Gastrocnemius medialis (tissue), 4 donors: ENCODE results near the gene MAP1LC3B2. TPM values are rescaled to one million over a fixed set of nuclear protein-coding genes. Genes with fewer than 3 reads are reported as not detected.

Source experiments
- ATAC-seq, 2 donors: fragments of 150-250 bp; one replicate each; pipeline ENCODE4 v1.9.1; 2016
- DNase-seq, 2 donors: peaks; one replicate each; pipeline ENCODE4 v3.0.0-alpha.2; 2019
- H3K27ac ChIP-seq, 4 donors: fragments of 200-600 bp; sonication (generic); 1 replicate in 1 of 4; 2 replicates in 3 of 4; pipeline ENCODE4 v1.5.1; 2016 to 2018; ENCODE audit warnings: mild to moderate bottlenecking in 2 of 4, moderate library complexity in 1 of 4
- H3K27me3 ChIP-seq, 3 donors: fragments of 200-600 bp; sonication (generic) in 2 of 3; 1 replicate in 1 of 3; 2 replicates in 2 of 3; pipeline versions ENCODE4 v1.5.1 to v1.6.0; 2016 to 2019; ENCODE audit warnings: mild to moderate bottlenecking in 1 of 3, moderate library complexity in 1 of 3
- H3K36me3 ChIP-seq, 2 donors: fragments of 200-600 bp; sonication (generic) in 1 of 2; one replicate each; pipeline ENCODE4 v1.5.1; 2017 to 2018
- H3K4me1 ChIP-seq, 2 donors: fragments of 200-600 bp; sonication (generic) in 1 of 2; one replicate each; pipeline ENCODE4 v1.5.1; 2016 to 2017; ENCODE audit warnings: mild to moderate bottlenecking in 2 of 2
- H3K4me3 ChIP-seq, 4 donors: fragments of 200-600 bp; sonication (generic) in 3 of 4; 1 replicate in 1 of 4; 2 replicates in 3 of 4; pipeline ENCODE4 v1.5.1; 2016 to 2019; ENCODE audit warnings: mild to moderate bottlenecking in 2 of 4
- H3K9me3 ChIP-seq, 3 donors: fragments of 200-600 bp; sonication (generic) in 2 of 3; 1 replicate in 1 of 3; 2 replicates in 2 of 3; pipeline ENCODE4 v1.5.1; 2016 to 2019
- POLR2A ChIP-seq, 2 donors: fragments of 450-650 bp; IDR thresholded peaks; one replicate each; pipeline ENCODE4 v1.6.1; 2017; ENCODE audit warnings: antibody characterized with exemption in 2 of 2, mild to moderate bottlenecking in 2 of 2, moderate library complexity in 2 of 2
- in situ Hi-C, 4 donors: fragments of 200-750 bp; cut with MboI; loops; one replicate each; pipeline versions ENCODE4 v1.15.0 to v1.8.0; 2017; ENCODE audit warnings: low sequenced_read_pairs in 4 of 4
- intact Hi-C: fragments of 100-400 bp; cut with DNase I; formaldehyde crosslinking; loops from one replicate; pipeline ENCODE4 v1.15.1; 2023; ENCODE audit warnings: low total_unique reads
- total RNA-seq, 4 donors: library from RNA; depleted of rRNA; stranded (reverse); fragments of >200 nt; gene quantifications; one replicate each; pipeline versions ENCODE4 v1.1.0 to v1.2.3, GENCODE V29; 2016
- TF ChIP-seq, protein P1 (sequence below), 5 experiments: fragments of 450-650 bp in 3 of 5; fragments of 200-600 bp in 2 of 5; sonication (generic) in 2 of 5; IDR thresholded peaks in 4 of 5; conservative IDR thresholded peaks in 1 of 5; 1 replicate in 4 of 5; 2 replicates in 1 of 5; pipeline ENCODE4 v1.5.1; 2016 to 2019; ENCODE audit warnings: antibody characterized with exemption in 5 of 5, mild to moderate bottlenecking in 3 of 5, moderate library complexity in 3 of 5

The MAP1LC3B2 gene
- total RNA-seq, 4 donors from 2014 or later = 0.68 to 2.5 (median 1.4) TPM

DNA sequence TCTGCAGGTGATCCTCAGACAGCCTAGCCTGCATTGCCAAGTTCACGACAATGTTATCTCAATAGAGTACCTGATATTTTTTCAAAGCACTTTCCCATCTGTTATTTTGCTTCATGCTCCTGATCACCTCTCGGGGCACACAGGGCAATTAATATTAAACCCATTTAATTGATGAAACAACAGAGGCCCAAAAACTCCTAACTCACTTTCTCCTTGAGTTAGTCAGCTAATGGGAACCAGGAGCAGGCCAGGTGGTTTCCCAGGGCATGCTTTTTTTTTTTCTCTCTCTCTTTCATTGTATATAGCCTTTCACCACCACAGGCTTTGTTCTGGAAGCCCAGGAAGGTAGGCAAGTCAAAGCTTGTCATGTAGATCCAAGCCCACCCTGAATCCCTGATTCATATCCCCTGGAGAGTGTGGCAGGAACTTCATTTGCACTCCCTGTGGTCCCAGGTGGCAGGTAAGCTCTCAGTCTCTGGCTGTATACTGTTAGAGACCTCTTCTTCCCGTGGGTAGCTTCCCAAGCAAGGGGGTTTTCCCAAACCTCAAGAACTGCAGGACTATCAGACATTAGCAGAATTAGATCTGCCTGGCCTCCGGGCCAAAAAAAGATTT lies 41.6 kb upstream of the MAP1LC3B2 start:
- Histone ChIP-seq H3K36me3 (no peaks in the 10 kb centered on the region), H3K9me3 (no peaks in the 10 kb centered on the region), H3K4me3 (no peak overlapping the region), H3K27ac (no peak overlapping the region), H3K4me1 (no peaks in the 10 kb centered on the region), H3K27me3 (peaks cover 0 to 2% (median 0%) of the 10 kb centered on the region in 3 donors)
- intact Hi-C loops = no loop called here
- in situ Hi-C loops = no loop called here
- TF ChIP-seq POLR2A (IDR thresholded peaks at IDR 0.05) = no peak
- TF ChIP-seq, protein P1, sequence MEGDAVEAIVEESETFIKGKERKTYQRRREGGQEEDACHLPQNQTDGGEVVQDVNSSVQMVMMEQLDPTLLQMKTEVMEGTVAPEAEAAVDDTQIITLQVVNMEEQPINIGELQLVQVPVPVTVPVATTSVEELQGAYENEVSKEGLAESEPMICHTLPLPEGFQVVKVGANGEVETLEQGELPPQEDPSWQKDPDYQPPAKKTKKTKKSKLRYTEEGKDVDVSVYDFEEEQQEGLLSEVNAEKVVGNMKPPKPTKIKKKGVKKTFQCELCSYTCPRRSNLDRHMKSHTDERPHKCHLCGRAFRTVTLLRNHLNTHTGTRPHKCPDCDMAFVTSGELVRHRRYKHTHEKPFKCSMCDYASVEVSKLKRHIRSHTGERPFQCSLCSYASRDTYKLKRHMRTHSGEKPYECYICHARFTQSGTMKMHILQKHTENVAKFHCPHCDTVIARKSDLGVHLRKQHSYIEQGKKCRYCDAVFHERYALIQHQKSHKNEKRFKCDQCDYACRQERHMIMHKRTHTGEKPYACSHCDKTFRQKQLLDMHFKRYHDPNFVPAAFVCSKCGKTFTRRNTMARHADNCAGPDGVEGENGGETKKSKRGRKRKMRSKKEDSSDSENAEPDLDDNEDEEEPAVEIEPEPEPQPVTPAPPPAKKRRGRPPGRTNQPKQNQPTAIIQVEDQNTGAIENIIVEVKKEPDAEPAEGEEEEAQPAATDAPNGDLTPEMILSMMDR (IDR thresholded peaks at IDR 0.05 in 4 of 5, conservative IDR thresholded peaks at IDR 0.05 in 1 of 5) = no peak
- no peak for ATAC-seq
- no peak for DNase-seq

DNA sequence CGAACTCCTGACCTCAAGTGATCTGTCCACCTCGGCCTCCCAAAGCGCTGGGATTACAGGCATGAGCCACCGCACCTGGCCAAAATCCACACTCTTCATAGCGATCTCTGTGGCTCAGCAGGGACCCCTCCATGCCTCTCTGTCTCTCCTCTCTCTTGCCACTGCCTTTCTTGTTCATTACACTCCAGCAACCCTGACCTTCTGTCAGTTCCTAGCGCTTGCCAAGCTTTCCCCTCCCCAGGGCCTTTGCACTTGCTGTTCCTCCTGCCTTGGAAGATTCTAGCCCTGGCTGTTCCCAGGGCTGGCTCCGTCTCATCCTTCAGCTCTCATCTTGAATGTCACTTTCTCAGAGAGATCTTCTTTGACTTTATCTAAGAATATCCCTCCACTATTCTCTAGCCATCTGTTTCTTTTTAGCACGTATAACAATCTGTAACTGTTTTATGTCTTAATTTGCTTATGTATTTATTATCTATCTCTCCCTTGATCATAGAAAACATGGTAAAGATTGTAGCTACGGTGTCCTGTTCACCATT lies 38.9 kb upstream of the MAP1LC3B2 start:
- in situ Hi-C loops = no loop called here
- TF ChIP-seq, protein P1 (IDR thresholded peaks at IDR 0.05 in 4 of 5, conservative IDR thresholded peaks at IDR 0.05 in 1 of 5) = no peak
- no peak for TF ChIP-seq POLR2A (IDR thresholded peaks at IDR 0.05)
- no peak overlapping the region for H3K27ac ChIP-seq
- H3K4me1 ChIP-seq = peaks cover under 1 to 2% of the 10 kb centered on the region in 2 donors
- no peaks in the 10 kb centered on the region for H3K36me3 ChIP-seq
- no peak overlapping the region for H3K4me3 ChIP-seq
- ATAC-seq (no peak), DNase-seq (no peak)
- intact Hi-C loops = no loop called here
- no peaks in the 10 kb centered on the region for H3K9me3 ChIP-seq
- H3K27me3 ChIP-seq = peaks cover 0 to 2% (median 0%) of the 10 kb centered on the region in 3 donors

DNA sequence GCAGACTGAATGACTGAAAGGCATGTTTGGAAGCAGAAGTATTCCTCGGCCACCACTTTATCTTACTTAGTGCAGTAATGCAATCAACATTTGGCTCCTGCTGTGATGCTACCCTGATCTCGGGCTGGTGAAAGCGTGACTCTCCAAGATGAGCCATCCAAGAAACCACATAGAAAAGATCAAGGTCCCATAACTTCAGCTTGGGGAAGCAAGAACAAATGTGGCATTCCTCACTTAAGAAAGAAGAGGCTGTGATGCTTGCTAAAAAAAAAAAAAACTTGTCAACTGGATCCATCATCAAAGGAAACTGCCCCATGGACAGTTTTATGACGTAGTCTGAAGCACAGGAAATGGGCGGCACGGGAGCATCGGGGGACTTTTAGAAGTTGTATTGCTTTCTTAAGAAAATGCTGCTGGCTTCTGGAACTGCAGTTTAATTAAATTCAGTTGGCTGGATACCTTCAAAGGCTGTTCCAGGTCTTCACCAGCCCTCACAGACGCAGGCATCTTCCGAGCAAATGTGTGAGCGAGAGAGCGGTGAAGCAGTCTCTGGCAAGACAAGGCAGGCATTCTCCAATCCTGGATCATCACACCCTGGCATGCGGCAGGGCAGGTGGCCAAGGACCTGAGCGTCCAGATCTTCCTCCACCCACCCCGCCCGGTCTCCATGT lies 38.2 kb upstream of the MAP1LC3B2 start:
- in situ Hi-C loops = no loop called here

DNA sequence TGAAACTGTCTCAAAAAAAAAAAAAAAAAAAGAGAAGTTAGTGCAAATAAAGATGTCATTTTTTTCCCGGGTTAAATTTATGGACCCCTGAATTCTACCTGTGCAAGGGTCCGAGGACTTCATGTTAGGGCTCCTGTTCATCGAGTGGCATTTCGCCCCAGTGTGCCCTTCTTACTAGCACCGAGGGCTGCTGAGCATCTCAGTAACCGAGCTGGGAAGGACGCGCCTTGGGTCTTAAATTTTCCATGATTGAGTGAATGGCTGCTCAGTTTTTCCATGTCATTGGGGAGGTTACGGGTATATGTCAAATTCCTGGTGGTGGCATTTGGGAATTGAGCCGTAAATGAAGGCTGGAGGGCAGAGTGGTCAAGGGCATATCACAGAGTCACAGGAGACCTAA lies 34.9 kb upstream of the MAP1LC3B2 start:
- in situ Hi-C loops = no loop called here
- TF ChIP-seq, protein P1 (IDR thresholded peaks at IDR 0.05 in 4 of 5, conservative IDR thresholded peaks at IDR 0.05 in 1 of 5) = no peak
- no peak for TF ChIP-seq POLR2A (IDR thresholded peaks at IDR 0.05)
- Histone ChIP-seq H3K27me3 (peaks cover 0 to 2% (median 0%) of the 10 kb centered on the region in 3 donors), H3K27ac (no peak overlapping the region), H3K9me3 (no peaks in the 10 kb centered on the region), H3K4me3 (no peak overlapping the region), H3K36me3 (no peaks in the 10 kb centered on the region), H3K4me1 (peaks cover 6 to 9% of the 10 kb centered on the region in 2 donors)
- intact Hi-C loops = no loop called here
- DNase-seq = no peak
- ATAC-seq = no peak

More for the DNA sequence above, 38.2 kb upstream of the MAP1LC3B2 start:
- Histone ChIP-seq H3K9me3 (no peaks in the 10 kb centered on the region), H3K4me3 (no peak overlapping the region), H3K27me3 (peaks cover 0 to 2% (median 0%) of the 10 kb centered on the region in 3 donors), H3K4me1 (peaks cover 6 to 9% of the 10 kb centered on the region in 2 donors), H3K36me3 (no peaks in the 10 kb centered on the region), H3K27ac (no peak overlapping the region)
- intact Hi-C loops = no loop called here
- no peak for ATAC-seq
- no peak for TF ChIP-seq POLR2A (IDR thresholded peaks at IDR 0.05)
- TF ChIP-seq, protein P1 (IDR thresholded peaks at IDR 0.05 in 4 of 5, conservative IDR thresholded peaks at IDR 0.05 in 1 of 5) = no peak
- DNase-seq = no peak
